Naive thymus-derived CD8-positive, alpha-beta T cell (primary cell): ENCODE data around the gene PRSS33. TPM values are rescaled to one million over a fixed set of nuclear protein-coding genes. Genes with fewer than 3 reads are reported as not detected.
A peak's percentile ranks its signal among the peaks of the same experiment; 100 is the strongest.

ENCODE experiments used
- ATAC-seq, 2 donors: fragments of 150-1000 bp; cut with Tn5 transposase in 1 of 2; sonication (Bioruptor Pico), chemical (Tn5 transposase) in 1 of 2; 1 replicate in 1 of 2; 2 replicates in 1 of 2; pipeline ENCODE4 v1.10.0; 2021; ENCODE audit warnings: mild to moderate bottlenecking in 2 of 2, moderate library complexity in 2 of 2
- POLR2A ChIA-PET: fragments of 350-600 bp; sonication (Branson Sonifier 250); formaldehyde crosslinking; loops from one replicate; lab custom pipeline; 2021; ENCODE audit warnings: antibody characterized with exemption; lab: Charles Lee
- DNase-seq, 10 donors: peaks; one replicate each; pipeline versions ENCODE4 v3.0.0 to v3.0.0-alpha.2; 2020 to 2022
- H3K27ac Mint-ChIP-seq, 10 donors: one replicate each; pipeline ENCODE4 v1.8.0; 2020 to 2022; ENCODE audit warnings: mild to moderate bottlenecking in 10 of 10, mixed read lengths in 10 of 10, moderate library complexity in 4 of 10, inconsistent platforms in 1 of 10
- H3K27me3 Mint-ChIP-seq, 5 donors: one replicate each; pipeline ENCODE4 v1.8.0; 2021 to 2022; ENCODE audit warnings: mixed read lengths in 5 of 5
- H3K36me3 Mint-ChIP-seq, 3 donors: one replicate each; pipeline ENCODE4 v1.8.0; 2020 to 2022; ENCODE audit warnings: mixed read lengths in 3 of 3, mild to moderate bottlenecking in 2 of 3, inconsistent platforms in 1 of 3
- H3K4me1 Mint-ChIP-seq, 4 donors: one replicate each; pipeline ENCODE4 v1.8.0; 2021 to 2022; ENCODE audit warnings: mixed read lengths in 4 of 4
- H3K4me3 Mint-ChIP-seq, 10 donors: one replicate each; pipeline ENCODE4 v1.8.0; 2020 to 2022; ENCODE audit warnings: mild to moderate bottlenecking in 10 of 10, mixed read lengths in 10 of 10, moderate library complexity in 6 of 10, inconsistent platforms in 1 of 10
- H3K9me3 Mint-ChIP-seq, 9 donors: one replicate each; pipeline ENCODE4 v1.8.0; 2020 to 2022; ENCODE audit warnings: mixed read lengths in 9 of 9, mild to moderate bottlenecking in 3 of 9, inconsistent platforms in 1 of 9, moderate library complexity in 1 of 9
- polyA plus RNA-seq, 3 donors: library from polyadenylated mRNA; unstranded; fragments of 300-500 nt; fragmentation: Illumina TruSeq; gene quantifications; one replicate each; pipeline ENCODE4 v1.2.3, GENCODE V29; 2021
- total RNA-seq, 8 experiments: library from RNA in 2 of 8; stranded (reverse) in 2 of 8; gene quantifications; one replicate each; pipeline ENCODE4 v1.2.3 and lab custom pipeline; 2021 to 2026

PRSS33 gene
- total and polyA plus RNA-seq, 5 experiments from 2014 or later, result 0.99 TPM; not detected in 4

- DNase-seq (peak in 1 of 10 donors; percentile 50), ATAC-seq (no peak)
- peaks cover 0 to 4% (median 0%) of the 10 kb centered on the region in 4 donors for H3K4me1 Mint-ChIP-seq
- peak overlapping the region in 1 of 10 donors; percentile 65 for H3K27ac Mint-ChIP-seq
- no peaks in the 10 kb centered on the region for H3K27me3 Mint-ChIP-seq
- no peaks in the 10 kb centered on the region for H3K9me3 Mint-ChIP-seq
- POLR2A ChIA-PET, result no interaction called here
- H3K36me3 Mint-ChIP-seq, result no peaks in the 10 kb centered on the region
- peak overlapping the region in 3 of 10 donors; percentile 34 to 39 (median 38) for H3K4me3 Mint-ChIP-seq
Measured at GRCh38 chr16:2818272-2818876, 31.0 kb upstream of the PRSS33 start.

GRCh38 chr16:2817340-2818271 lies 30.2 kb upstream of the PRSS33 start:
- no peaks in the 10 kb centered on the region for H3K36me3 Mint-ChIP-seq
- POLR2A ChIA-PET, result no interaction called here

GRCh38 chr16:2816751-2817339 lies 29.5 kb upstream of the PRSS33 start, which contains the start of gene PRSS21:
TSS of gene PRSS21 (plus strand) at chr16:2817237. CDS start at chr16:2817269, 32 bp downstream.
- peak in 4 of 10 donors; percentile 24 to 52 (median 34) for DNase-seq
- POLR2A ChIA-PET, result interaction anchor here (1.3 kb wide), 1 partner anchor 63 kb away, joined by 3 read pairs; no protein-coding TSS in a partner anchor
- no peaks in the 10 kb centered on the region for H3K9me3 Mint-ChIP-seq
- no peaks in the 10 kb centered on the region for H3K36me3 Mint-ChIP-seq
- peaks cover 0 to 4% (median 0%) of the 10 kb centered on the region in 4 donors for H3K4me1 Mint-ChIP-seq
- H3K4me3 Mint-ChIP-seq, result peak within 1 kb of the TSS in 5 of 10 donors; percentile 18 to 69 (median 38)
- peak within 1 kb of the TSS in 3 of 10 donors; percentile 52 to 81 (median 69) for H3K27ac Mint-ChIP-seq
- ATAC-seq, result peak; percentile 76 to 84
- H3K27me3 Mint-ChIP-seq, result peaks cover 0 to 2% (median 0%) of the 10 kb centered on the region in 5 donors

More at GRCh38 chr16:2817340-2818271, 30.2 kb upstream of the PRSS33 start:
- peak; percentile 14 to 55 for ATAC-seq
- H3K9me3 Mint-ChIP-seq, result no peaks in the 10 kb centered on the region
- no peaks in the 10 kb centered on the region for H3K27me3 Mint-ChIP-seq
- peak in 1 of 10 donors; percentile 64 for DNase-seq
- H3K27ac Mint-ChIP-seq, result peak overlapping the region in 3 of 10 donors; percentile 52 to 81 (median 69)
- peaks cover 0 to 4% (median 0%) of the 10 kb centered on the region in 4 donors for H3K4me1 Mint-ChIP-seq
- H3K4me3 Mint-ChIP-seq, result peak overlapping the region in 3 of 10 donors; percentile 36 to 69 (median 38)

- DNase-seq, result no peak
- no peak overlapping the region for H3K4me3 Mint-ChIP-seq
- POLR2A ChIA-PET, result interaction anchor here (1.3 kb wide), 1 partner anchor 62 kb away, joined by 3 read pairs; no protein-coding TSS in a partner anchor
- peaks cover 0 to 8% (median 0%) of the 10 kb centered on the region in 5 donors for H3K27me3 Mint-ChIP-seq
- H3K4me1 Mint-ChIP-seq, result peaks cover 0 to 4% (median 0%) of the 10 kb centered on the region in 4 donors
- H3K9me3 Mint-ChIP-seq, result peaks cover 0 to under 1% (median 0%) of the 10 kb centered on the region in 9 donors
- H3K36me3 Mint-ChIP-seq, result no peaks in the 10 kb centered on the region
- no peak for ATAC-seq
- H3K27ac Mint-ChIP-seq, result no peak overlapping the region
Measured at GRCh38 chr16:2815299-2815771, 28.0 kb upstream of the PRSS33 start.

- Mint-ChIP-seq H3K4me1 (peaks cover 0 to 4% (median 0%) of the 10 kb centered on the region in 4 donors), H3K27ac (no peak overlapping the region), H3K36me3 (no peaks in the 10 kb centered on the region), H3K27me3 (peaks cover 0 to 12% (median 0%) of the 10 kb centered on the region in 5 donors), H3K4me3 (no peak overlapping the region), H3K9me3 (peaks cover 0 to 2% (median 0%) of the 10 kb centered on the region in 9 donors)
- DNase-seq, result no peak
- ATAC-seq, result no peak
- POLR2A ChIA-PET, result no interaction called here
Measured at GRCh38 chr16:2814551-2815298, 27.4 kb upstream of the PRSS33 start.

- H3K4me1 Mint-ChIP-seq, result peaks cover 0 to 2% (median 0%) of the 10 kb centered on the region in 4 donors
- no peak overlapping the region for H3K27ac Mint-ChIP-seq
- no peak overlapping the region for H3K4me3 Mint-ChIP-seq
- DNase-seq (no peak), ATAC-seq (no peak)
- H3K9me3 Mint-ChIP-seq, result peaks cover 0 to 7% (median 0%) of the 10 kb centered on the region in 9 donors
- POLR2A ChIA-PET, result no interaction called here
- H3K27me3 Mint-ChIP-seq, result peaks cover 0 to 12% (median 7%) of the 10 kb centered on the region in 5 donors
- peaks cover 0 to 2% (median 0%) of the 10 kb centered on the region in 3 donors for H3K36me3 Mint-ChIP-seq
Measured at GRCh38 chr16:2813771-2814221, 26.4 kb upstream of the PRSS33 start.

- H3K27ac Mint-ChIP-seq, result no peak overlapping the region
- peaks cover 0 to 2% (median 0%) of the 10 kb centered on the region in 3 donors for H3K36me3 Mint-ChIP-seq
- POLR2A ChIA-PET, result no interaction called here
- peaks cover 0 to 22% (median 19%) of the 10 kb centered on the region in 5 donors for H3K27me3 Mint-ChIP-seq
- no peak overlapping the region for H3K4me3 Mint-ChIP-seq
- H3K4me1 Mint-ChIP-seq, result no peaks in the 10 kb centered on the region
- ATAC-seq (no peak), DNase-seq (no peak)
- peaks cover 0 to 11% (median 2%) of the 10 kb centered on the region in 9 donors for H3K9me3 Mint-ChIP-seq
Measured at GRCh38 chr16:2811703-2812471, 24.5 kb upstream of the PRSS33 start.

- Mint-ChIP-seq H3K4me1 (no peaks in the 10 kb centered on the region), H3K4me3 (no peak overlapping the region), H3K9me3 (peaks cover 0 to 11% (median 2%) of the 10 kb centered on the region in 9 donors), H3K27me3 (peaks cover 0 to 29% (median 23%) of the 10 kb centered on the region in 5 donors), H3K36me3 (peaks cover 0 to 2% (median 0%) of the 10 kb centered on the region in 3 donors), H3K27ac (no peak overlapping the region)
- DNase-seq (no peak), ATAC-seq (no peak)
- POLR2A ChIA-PET, result no interaction called here
Measured at GRCh38 chr16:2810651-2811050, 23.3 kb upstream of the PRSS33 start.

- H3K4me3 Mint-ChIP-seq, result no peak overlapping the region
Measured at GRCh38 chr16:2809149-2809760, 21.9 kb upstream of the PRSS33 start.

GRCh38 chr16:2808181-2808580 lies 20.8 kb upstream of the PRSS33 start:
- Mint-ChIP-seq H3K27ac (no peak overlapping the region), H3K4me1 (no peaks in the 10 kb centered on the region), H3K4me3 (no peak overlapping the region), H3K9me3 (peaks cover 0 to 24% (median 14%) of the 10 kb centered on the region in 9 donors), H3K27me3 (peaks cover 4 to 31% (median 23%) of the 10 kb centered on the region in 5 donors), H3K36me3 (peaks cover 2 to 10% (median 3%) of the 10 kb centered on the region in 3 donors)
- no peak for DNase-seq
- ATAC-seq, result no peak
- POLR2A ChIA-PET, result no interaction called here

More at GRCh38 chr16:2809149-2809760, 21.9 kb upstream of the PRSS33 start:
- Mint-ChIP-seq H3K4me1 (no peaks in the 10 kb centered on the region), H3K9me3 (peaks cover 0 to 13% (median 6%) of the 10 kb centered on the region in 9 donors), H3K36me3 (peaks cover 0 to 2% (median 2%) of the 10 kb centered on the region in 3 donors), H3K27me3 (peaks cover 4 to 29% (median 23%) of the 10 kb centered on the region in 5 donors), H3K27ac (no peak overlapping the region)
- DNase-seq, result no peak
- ATAC-seq, result no peak
- POLR2A ChIA-PET, result no interaction called here
